GM12878 (cell line): ENCODE measurements around the gene ANGPTL2. TPM values are rescaled to one million over a fixed set of nuclear protein-coding genes. Genes with fewer than 3 reads are reported as not detected.

Experiments
- ATAC-seq: fragments of 200-7000 bp; cut with Tn5 transposase; 3 replicates; pipeline ENCODE4 v1.9.1; 2020; ENCODE audit warnings: mild to moderate bottlenecking, moderate library complexity
- BruUV-seq: library from RNA; stranded (reverse); fragments of 400-500 nt; replicated peaks from 2 replicates; lab custom pipeline; 2021; lab: Mats Ljungman, UMichigan
- CTCF ChIA-PET: fragments of 300-600 bp; sonication (Branson Sonifier 250); formaldehyde crosslinking; extraction: SDS; loops from one replicate; lab custom pipeline; 2021; ENCODE audit warnings: inconsistent platforms; lab: Yijun Ruan, JAX
- POLR2A ChIA-PET: fragments of 350-600 bp; formaldehyde crosslinking; extraction: SDS; loops from one replicate; lab custom pipeline; 2021; ENCODE audit warnings: inconsistent platforms; lab: Charles Lee
- RAD21 ChIA-PET: fragments of 300-600 bp; sonication (Branson Sonifier 250); formaldehyde crosslinking; loops from one replicate; lab custom pipeline; 2023; ENCODE audit warnings: antibody characterized with exemption; ENCODE audit not compliant: unreplicated experiment; lab: Charles Lee
- SMC1A ChIA-PET: fragments of 300-600 bp; sonication (Branson Sonifier 250); formaldehyde crosslinking; loops from one replicate; lab custom pipeline; 2023; ENCODE audit not compliant: unreplicated experiment, uncharacterized antibody; lab: Charles Lee
- DNase-seq: peaks from one replicate; pipeline ENCODE4 v3.0.0-alpha.2; 2011; ENCODE audit warnings: low read depth, low spot score
- FAIRE-seq: peaks from 3 replicates; lab custom pipeline; 2011; peaks lifted over from hg19 to GRCh38; lab: Jason Lieb, UNC
- H2AFZ ChIP-seq: 2 replicates; pipeline ENCODE4 v1.6.0; 2011; ENCODE audit warnings: low read depth, low read length, control low read depth; ENCODE audit not compliant: control insufficient read depth
- H3K27ac ChIP-seq: 2 replicates; pipeline ENCODE4 v1.5.1; 2011; ENCODE audit warnings: control low read depth; ENCODE audit not compliant: control insufficient read depth, insufficient read depth
- H3K27me3 ChIP-seq, 2 experiments: replicated peaks in 1 of 2; 2 replicates each; pipeline versions ENCODE4 v1.6.0 to v1.6.1; 2011; ENCODE audit warnings: low read length in 1 of 2; ENCODE audit not compliant: control insufficient read depth in 2 of 2, insufficient read depth in 2 of 2
- H3K36me3 ChIP-seq, 2 experiments: 2 replicates each; pipeline ENCODE4 v1.5.1; 2011; ENCODE audit warnings: low read length in 1 of 2; ENCODE audit not compliant: control insufficient read depth in 2 of 2, insufficient read depth in 2 of 2
- H3K4me1 ChIP-seq: 2 replicates; pipeline ENCODE4 v1.6.1; 2011; ENCODE audit warnings: mild to moderate bottlenecking, low read length, moderate library complexity, mixed read lengths; ENCODE audit not compliant: control insufficient read depth, insufficient read depth
- H3K4me2 ChIP-seq: 2 replicates; pipeline ENCODE4 v1.6.0; 2011; ENCODE audit warnings: control low read depth; ENCODE audit not compliant: control insufficient read depth, insufficient read depth
- H3K4me3 ChIP-seq: fragments of 200-600 bp; sonication (generic); 2 replicates; pipeline ENCODE4 v1.5.1; 2016
- H3K79me2 ChIP-seq: 2 replicates; pipeline ENCODE4 v1.6.0; 2011; ENCODE audit warnings: low read length; ENCODE audit not compliant: control insufficient read depth, insufficient read depth
- H3K9ac ChIP-seq: 2 replicates; pipeline ENCODE4 v1.8.0; 2011; ENCODE audit warnings: low read length, control low read depth, mixed read lengths; ENCODE audit not compliant: control insufficient read depth, insufficient read depth
- H3K9me3 ChIP-seq: replicated peaks from 3 replicates; pipeline ENCODE4 v1.5.1; 2011; ENCODE audit warnings: mild to moderate bottlenecking, low read length; ENCODE audit not compliant: control insufficient read depth, insufficient read depth
- H4K20me1 ChIP-seq: 2 replicates; pipeline ENCODE4 v1.6.0; 2011; ENCODE audit not compliant: control insufficient read depth, insufficient read depth
- NFIC ChIP-seq: IDR thresholded peaks from 2 replicates; pipeline ENCODE4 v1.6.1; 2012; ENCODE audit warnings: low read depth, mild to moderate bottlenecking, inconsistent platforms, low read length, moderate library complexity
- ZBED1 ChIP-seq: IDR thresholded peaks from 2 replicates; pipeline ENCODE4 v1.6.1; 2016; ENCODE audit warnings: borderline replicate concordance
- ZNF687 ChIP-seq: fragments of 450-650 bp; IDR thresholded peaks from 2 replicates; pipeline ENCODE4 v1.6.1; 2017; ENCODE audit warnings: mild to moderate bottlenecking, moderate library complexity
- WGBS: methylation state at CpG from one replicate; pipeline ENCODE4 v1.1.6; 2016; ENCODE audit warnings: low lambda C conversion rate; ENCODE audit not compliant: insufficient replicate concordance, insufficient coverage; ENCODE audit errors: missing lambda C conversion rate; 5-methylcytosine and 5-hydroxymethylcytosine counted together
- in situ Hi-C: fragments of 300-500 bp; cut with MboI; formaldehyde crosslinking; loops from 9 replicates; pipeline ENCODE4 v1.14.3; 2018; ENCODE audit warnings: mixed read lengths
- intact Hi-C: fragments of 100-400 bp; cut with micrococcal nuclease; formaldehyde crosslinking; loops from one replicate; pipeline ENCODE4 v1.14.2; 2022; ENCODE audit not compliant: unreplicated experiment
- polyA plus RNA-seq, 11 experiments: library from polyadenylated mRNA; depleted of rRNA in 4 of 11; unstranded in 6 of 11; stranded (reverse) in 5 of 11; fragments of >200 nt; fragmentation: Nextera tagmentation in 4 of 11; fragmentation: Illumina TruSeq in 1 of 11; extraction: Ambion mirVana in 4 of 11; extraction: Trizol in 1 of 11; gene quantifications; 1 replicate in 1 of 11; 2 replicates in 10 of 11; pipeline versions ENCODE4 v1.2.1 to v1.2.3, GENCODE V29; 2011 to 2016; ENCODE audit warnings: inconsistent platforms in 2 of 11, missing spikeins in 2 of 11, low read depth in 1 of 11
- total RNA-seq, 4 experiments: library from RNA; depleted of rRNA in 3 of 4; stranded (reverse); fragments of >200 nt in 3 of 4; fragmentation: Illumina TruSeq in 1 of 4; extraction: Trizol in 1 of 4; gene quantifications; 2 replicates each; pipeline versions ENCODE4 v1.2.1 to v1.2.3, GENCODE V29; 2013 to 2021

Gene ANGPTL2
- total and polyA plus RNA-seq, 10 of the 15 experiments (the other 5 are each of a cell fraction or from before 2014, with no cell fraction given), result 0.13 to 2.6 (median 0.82) TPM; not detected in 1

DNA sequence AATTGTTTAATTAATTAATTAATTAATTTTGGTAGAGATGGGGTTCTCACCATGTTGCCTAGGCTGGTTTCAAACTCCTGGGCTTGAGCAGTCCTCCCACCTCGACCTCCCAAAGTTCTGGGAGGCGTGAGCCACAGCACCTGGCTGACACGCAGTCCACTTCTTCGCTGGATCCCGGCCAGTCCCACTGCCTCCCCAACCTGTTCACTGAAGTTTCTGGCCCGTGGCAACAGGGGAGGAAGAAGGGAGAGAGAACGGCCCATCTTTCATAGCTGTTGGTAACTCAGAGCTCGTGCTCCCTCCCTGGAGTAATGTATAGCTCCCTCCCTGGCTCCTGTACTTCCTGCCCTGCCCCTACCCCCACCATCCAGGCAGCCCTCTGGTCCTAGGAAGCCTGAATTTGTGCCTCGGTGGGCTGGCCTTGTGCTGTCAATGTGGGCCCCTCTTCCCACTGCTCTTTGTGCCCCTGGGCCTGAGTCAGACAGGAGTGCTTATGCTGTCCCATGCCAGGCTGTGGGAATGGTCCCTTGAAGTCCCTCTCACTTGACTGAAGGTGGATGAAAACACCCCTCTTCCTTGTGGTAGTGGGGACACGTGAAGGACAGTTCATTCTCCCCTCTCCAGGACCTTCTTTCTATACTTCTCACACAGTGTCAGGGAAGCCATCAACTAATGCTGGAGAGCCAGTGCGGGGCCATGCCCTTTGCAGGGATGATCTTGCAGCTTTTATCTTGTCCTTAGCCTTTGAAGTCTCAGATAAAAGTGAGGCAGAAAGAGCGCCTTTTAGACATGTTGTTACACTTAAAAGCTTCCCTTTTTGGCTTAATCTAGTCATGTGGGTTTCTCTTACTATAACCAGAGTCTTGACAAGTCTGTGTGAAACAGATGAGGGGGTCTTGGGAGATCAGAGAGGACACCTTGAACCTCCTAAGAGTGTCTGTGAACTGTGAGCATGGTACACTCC is 38.1 kb downstream of the ANGPTL2 start:
- Histone ChIP-seq H4K20me1 (no peaks in the 10 kb centered on the region), H3K9me3 (no peaks in the 10 kb centered on the region), H3K4me2 (no peak overlapping the region), H3K27ac (no peak overlapping the region), H3K4me1 (no peaks in the 10 kb centered on the region), H3K79me2 (no peaks in the 10 kb centered on the region), H3K4me3 (no peak overlapping the region), H3K36me3 (no peaks in the 10 kb centered on the region; a peak in 1 of 4 replicates), H3K9ac (no peak overlapping the region), H2AFZ (no peak overlapping the region), H3K27me3 (no peaks in the 10 kb centered on the region)
- ChIA-PET CTCF (interaction anchor here (1.0 to 1.7 kb wide), 4 partner anchors 10 to 31 kb away, joined by 3 to 4 read pairs (median 4); no protein-coding TSS in a partner anchor), RAD21 (interaction anchor here (1.8 kb wide), 1 partner anchor 120 kb away, joined by 4 read pairs; no protein-coding TSS in a partner anchor), SMC1A (interaction anchor here (0.7 to 2.9 kb wide), 8 partner anchors 8 to 144 kb away, joined by 3 to 12 read pairs (median 3); no protein-coding TSS in a partner anchor), POLR2A (interaction anchor here (0.8 kb wide), 1 partner anchor 63 kb away, joined by 3 read pairs; no protein-coding TSS in a partner anchor)
- no TSS peak for BruUV-seq
- in situ Hi-C loops, result no loop called here
- intact Hi-C loops, result no loop called here
- no peak for TF ChIP-seq ZBED1
- TF ChIP-seq NFIC, result no peak
- TF ChIP-seq ZNF687, result 0 out of 2 replicates have a peak, but pooled peaks have one; percentile 15
- FAIRE-seq (no peak), ATAC-seq (no peak), DNase-seq (no peak)
- 63% methylated on average over 12 of the region's 12 CpGs for WGBS
